Liver (tissue), 9 donors: ENCODE data around the gene OAS2. TPM values are rescaled to one million over a fixed set of nuclear protein-coding genes. Genes with fewer than 3 reads are reported as not detected.

ENCODE experiments used
- DNase-seq: peaks from one replicate; pipeline ENCODE4 v3.0.0-alpha.2; 2017; ENCODE audit warnings: low spot score
- H3K27ac ChIP-seq, 2 donors: one replicate each; pipeline ENCODE4 v1.7.0; 2013; ENCODE audit warnings: inconsistent platforms in 2 of 2, low read length in 2 of 2, control low read depth in 1 of 2, low read depth in 1 of 2, mild to moderate bottlenecking in 1 of 2
- H3K27me3 ChIP-seq, 4 donors: one replicate each; pipeline versions ENCODE4 v1.6.1 to v1.7.0; 2013; ENCODE audit warnings: low read length in 3 of 4, inconsistent platforms in 1 of 4, mild to moderate bottlenecking in 1 of 4, moderate library complexity in 1 of 4; ENCODE audit not compliant: control insufficient read depth in 4 of 4, insufficient read depth in 4 of 4
- H3K36me3 ChIP-seq, 4 donors: one replicate each; pipeline versions ENCODE4 v1.6.1 to v1.7.0; 2013; ENCODE audit warnings: low read length in 3 of 4, mild to moderate bottlenecking in 3 of 4, low read depth in 1 of 4, moderate library complexity in 1 of 4; ENCODE audit not compliant: control insufficient read depth in 4 of 4, insufficient read depth in 3 of 4
- H3K4me1 ChIP-seq, 4 donors: one replicate each; pipeline versions ENCODE4 v1.6.1 to v1.7.0; 2013; ENCODE audit warnings: low read length in 3 of 4, mild to moderate bottlenecking in 3 of 4, moderate library complexity in 1 of 4; ENCODE audit not compliant: control insufficient read depth in 4 of 4, insufficient read depth in 4 of 4
- H3K4me3 ChIP-seq, 3 donors: one replicate each; pipeline versions ENCODE4 v1.6.1 to v1.7.0; 2013; ENCODE audit warnings: low read length in 3 of 3, control low read depth in 1 of 3, low read depth in 1 of 3, mild to moderate bottlenecking in 1 of 3
- H3K9ac ChIP-seq, 2 donors: one replicate each; pipeline ENCODE4 v1.7.0; 2013; ENCODE audit warnings: low read length in 2 of 2, mild to moderate bottlenecking in 2 of 2, moderate library complexity in 2 of 2, control low read depth in 1 of 2, low read depth in 1 of 2
- H3K9me3 ChIP-seq, 4 donors: one replicate each; pipeline versions ENCODE4 v1.6.1 to v1.7.0; 2013; ENCODE audit warnings: low read length in 3 of 4; ENCODE audit not compliant: control insufficient read depth in 4 of 4
- ATF3 ChIP-seq: IDR thresholded peaks from 2 replicates; pipeline ENCODE4 v1.6.1; 2016; ENCODE audit warnings: antibody characterized with exemption
- CTCF ChIP-seq: fragments of 150-350 bp; IDR thresholded peaks from 2 replicates; pipeline ENCODE4 v1.5.1; 2017; ENCODE audit warnings: improper control_type of control experiment, low read depth, low read length; ENCODE audit not compliant: missing input control
- EGR1 ChIP-seq, 2 donors: IDR thresholded peaks; 2 replicates each; pipeline ENCODE4 v1.6.1; 2016 to 2018; ENCODE audit warnings: antibody characterized with exemption in 2 of 2, low read depth in 2 of 2
- FOXA2 ChIP-seq: IDR thresholded peaks from 2 replicates; pipeline ENCODE4 v1.6.1; 2016; ENCODE audit warnings: antibody characterized with exemption
- GABPA ChIP-seq, 2 donors: IDR thresholded peaks in 1 of 2; conservative IDR thresholded peaks in 1 of 2; 2 replicates each; pipeline ENCODE4 v1.6.1; 2016; ENCODE audit warnings: antibody characterized with exemption in 2 of 2, mild to moderate bottlenecking in 1 of 2, moderate library complexity in 1 of 2
- HNF4A ChIP-seq, 2 donors: conservative IDR thresholded peaks; 2 replicates each; pipeline ENCODE4 v1.6.1; 2016; ENCODE audit warnings: antibody characterized with exemption in 2 of 2, mild to moderate bottlenecking in 2 of 2
- HNF4G ChIP-seq: IDR thresholded peaks from 2 replicates; pipeline ENCODE4 v1.6.1; 2016; ENCODE audit warnings: antibody characterized with exemption
- JUND ChIP-seq, 2 donors: IDR thresholded peaks; 2 replicates each; pipeline ENCODE4 v1.6.1; 2016; ENCODE audit warnings: antibody characterized with exemption in 2 of 2
- MAX ChIP-seq: IDR thresholded peaks from 2 replicates; pipeline ENCODE4 v1.6.1; 2016; ENCODE audit warnings: antibody characterized with exemption
- NR2F2 ChIP-seq: IDR thresholded peaks from 2 replicates; pipeline ENCODE4 v1.6.1; 2016; ENCODE audit warnings: antibody characterized with exemption
- RAD21 ChIP-seq, 2 donors: IDR thresholded peaks; 2 replicates each; pipeline ENCODE4 v1.6.1; 2016; ENCODE audit warnings: antibody characterized with exemption in 2 of 2, mild to moderate bottlenecking in 2 of 2
- REST ChIP-seq: IDR thresholded peaks from 2 replicates; pipeline ENCODE4 v1.6.1; 2016; ENCODE audit warnings: antibody characterized with exemption, mild to moderate bottlenecking
- RXRA ChIP-seq, 2 donors: IDR thresholded peaks; 2 replicates each; pipeline ENCODE4 v1.6.1; 2017 to 2018; ENCODE audit warnings: antibody characterized with exemption in 2 of 2, mild to moderate bottlenecking in 1 of 2
- SP1 ChIP-seq: IDR thresholded peaks from 2 replicates; pipeline ENCODE4 v1.6.1; 2018; ENCODE audit warnings: antibody characterized with exemption, mild to moderate bottlenecking
- TAF1 ChIP-seq: conservative IDR thresholded peaks from 2 replicates; pipeline ENCODE4 v1.6.1; 2016; ENCODE audit warnings: antibody characterized with exemption, mild to moderate bottlenecking
- YY1 ChIP-seq: IDR thresholded peaks from 2 replicates; pipeline ENCODE4 v1.6.1; 2016; ENCODE audit warnings: antibody characterized with exemption, mild to moderate bottlenecking
- ZBTB33 ChIP-seq: IDR thresholded peaks from 2 replicates; pipeline ENCODE4 v1.6.1; 2016; ENCODE audit warnings: antibody characterized with exemption
- WGBS: extraction: QIAGEN DNeasy Blood & Tissue Kit; methylation state at CpG from one replicate; pipeline ENCODE4 v1.1.7; 2013; 5-methylcytosine and 5-hydroxymethylcytosine counted together
- polyA plus RNA-seq, 2 donors: library from polyadenylated mRNA; stranded (reverse) in 1 of 2; unstranded in 1 of 2; fragments of 200-250 nt in 1 of 2; fragments of >200 nt in 1 of 2; fragmentation: Nextera tagmentation in 1 of 2; extraction: Ambion mirVana in 1 of 2; gene quantifications; one replicate each; pipeline versions ENCODE4 v1.2.1 to v1.2.3, GENCODE V29; 2013 to 2015
- total RNA-seq, 2 donors: library from RNA; depleted of rRNA; stranded (reverse); fragments of >200 nt; gene quantifications; one replicate each; pipeline ENCODE4 v1.2.3, GENCODE V29; 2014
- donor health status: healthy.
- donor health status: healthy.
- donor health status: healthy.
- donor health status: healthy.
- donor health status: healthy.

The OAS2 gene
- total and polyA plus RNA-seq, 4 donors = 3.3 to 9.4 (median 6.9) TPM

GRCh38 chr12:112945515-112945914, 32.8 kb upstream of the OAS2 start:
- no peaks in the 10 kb centered on the region for H3K4me1 ChIP-seq
- no peaks in the 10 kb centered on the region for H3K27me3 ChIP-seq
- H3K4me3 ChIP-seq = no peak overlapping the region
- H3K9ac ChIP-seq = no peak overlapping the region
- H3K27ac ChIP-seq = no peak overlapping the region
- no peak for DNase-seq
- H3K36me3 ChIP-seq = peaks cover 0 to 32% (median 6%) of the 10 kb centered on the region in 4 donors
- 98% methylated on average over 4 of the region's 4 CpGs for WGBS
- no peak for TF ChIP-seq MAX
- no peaks in the 10 kb centered on the region for H3K9me3 ChIP-seq

- 94% methylated on average over 14 of the region's 14 CpGs for WGBS
- no peak for DNase-seq
- no peak for TF ChIP-seq HNF4G
- no peak for TF ChIP-seq EGR1 (IDR thresholded peaks at IDR 0.05; ENCODE audit: low read depth in 2 of 2)
- no peak for TF ChIP-seq ATF3
- TF ChIP-seq YY1 = no peak
- no peak for TF ChIP-seq SP1
- no peak for TF ChIP-seq ZBTB33
- TF ChIP-seq RXRA (IDR thresholded peaks at IDR 0.05) = no peak
- no peak for TF ChIP-seq TAF1
- TF ChIP-seq CTCF = no peak
- no peak for TF ChIP-seq RAD21 (IDR thresholded peaks at IDR 0.05)
- no peak for TF ChIP-seq FOXA2
- TF ChIP-seq NR2F2 = no peak
- no peak for TF ChIP-seq REST
- no peak for TF ChIP-seq HNF4A (conservative IDR thresholded peaks at IDR 0.05)
- TF ChIP-seq JUND (IDR thresholded peaks at IDR 0.05) = no peak
- TF ChIP-seq GABPA (IDR thresholded peaks at IDR 0.05 in 1 of 2, conservative IDR thresholded peaks at IDR 0.05 in 1 of 2) = no peak
- H3K27me3 ChIP-seq = no peaks in the 10 kb centered on the region
- no peak overlapping the region for H3K27ac ChIP-seq
- H3K9me3 ChIP-seq = no peaks in the 10 kb centered on the region
- no peak overlapping the region for H3K9ac ChIP-seq
- H3K4me1 ChIP-seq = no peaks in the 10 kb centered on the region
- H3K36me3 ChIP-seq = peaks cover 0 to 39% (median 6%) of the 10 kb centered on the region in 4 donors
- H3K4me3 ChIP-seq = no peak overlapping the region
These were observed 31.9 kb upstream of the OAS2 start for GRCh38 chr12:112946236-112947000.
